ENCODE results near the gene RFXAP. TPM values are rescaled to one million over a fixed set of nuclear protein-coding genes. Genes with fewer than 3 reads are reported as not detected.

Gene RFXAP
- total and polyA plus RNA-seq, 2 donors (not counting 1 experiment from before 2014, with no cell fraction given) = 1.8 to 4.6 TPM

GRCh38 chr13:36829753-36830152 lies 10.7 kb downstream of the RFXAP start:
- Histone ChIP-seq H4K20me1 (ENCODE audit: control insufficient read depth, extremely low read depth, insufficient read depth, low read length) (no peaks in the 10 kb centered on the region), H3K4me1 (ENCODE audit: control insufficient read depth, extremely low read depth, insufficient read depth, low read length) (no peaks in the 10 kb centered on the region), H3K9me3 (ENCODE audit: control insufficient read depth, insufficient read depth, low read depth, low read length) (no peaks in the 10 kb centered on the region), H3K36me3 (ENCODE audit: control insufficient read depth, insufficient read depth, low read length) (no peaks in the 10 kb centered on the region), H2AFZ (ENCODE audit: low read length) (no peak overlapping the region), H3K9ac (ENCODE audit: insufficient read depth, low read length) (no peak overlapping the region), H3K4me2 (ENCODE audit: extremely low read depth, insufficient read depth, low read length) (no peak overlapping the region), H3K4me3 (replicated peaks in 1 of 4; ENCODE audit: control extremely low read depth in 1 of 4, insufficient read depth in 1 of 4, low read depth in 3 of 4, low read length in 4 of 4) (no peak overlapping the region), H3K27me3 (ENCODE audit: control insufficient read depth, insufficient read depth, low read length) (no peaks in the 10 kb centered on the region), H3K79me2 (ENCODE audit: control insufficient read depth, insufficient read depth, low read length) (no peaks in the 10 kb centered on the region), H3K27ac (ENCODE audit: insufficient read depth, low read length) (no peak overlapping the region)
- no peak for DNase-seq (ENCODE audit: low read depth in 2 of 2)
- TF ChIP-seq EZH2 (IDR thresholded peaks at IDR 0.05; ENCODE audit: low read length, missing control alignments) (no peak), CTCF (conservative IDR thresholded peaks at IDR 0.05 in 1 of 2, IDR thresholded peaks at IDR 0.05 in 1 of 2; ENCODE audit: low read depth in 1 of 2, low read length in 2 of 2) (no peak)

GRCh38 chr13:36831291-36831690 lies 12.3 kb downstream of the RFXAP start:
- H3K36me3 ChIP-seq (ENCODE audit: control insufficient read depth, insufficient read depth, low read length) = no peaks in the 10 kb centered on the region
- no peak overlapping the region for H3K27ac ChIP-seq (ENCODE audit: insufficient read depth, low read length)
- no peaks in the 10 kb centered on the region for H3K27me3 ChIP-seq (ENCODE audit: control insufficient read depth, insufficient read depth, low read length)
- no peaks in the 10 kb centered on the region for H3K4me1 ChIP-seq (ENCODE audit: control insufficient read depth, extremely low read depth, insufficient read depth, low read length)
- H2AFZ ChIP-seq (ENCODE audit: low read length) = no peak overlapping the region
- no peak overlapping the region for H3K4me2 ChIP-seq (ENCODE audit: extremely low read depth, insufficient read depth, low read length)
- no peak overlapping the region for H3K4me3 ChIP-seq (replicated peaks in 1 of 4; ENCODE audit: control extremely low read depth in 1 of 4, insufficient read depth in 1 of 4, low read depth in 3 of 4, low read length in 4 of 4)
- no peaks in the 10 kb centered on the region for H4K20me1 ChIP-seq (ENCODE audit: control insufficient read depth, extremely low read depth, insufficient read depth, low read length)
- H3K79me2 ChIP-seq (ENCODE audit: control insufficient read depth, insufficient read depth, low read length) = no peaks in the 10 kb centered on the region
- TF ChIP-seq EZH2 (IDR thresholded peaks at IDR 0.05; ENCODE audit: low read length, missing control alignments) = no peak
- TF ChIP-seq CTCF (conservative IDR thresholded peaks at IDR 0.05 in 1 of 2, IDR thresholded peaks at IDR 0.05 in 1 of 2; ENCODE audit: low read depth in 1 of 2, low read length in 2 of 2) = no peak
- no peaks in the 10 kb centered on the region for H3K9me3 ChIP-seq (ENCODE audit: control insufficient read depth, insufficient read depth, low read depth, low read length)
- DNase-seq (ENCODE audit: low read depth in 2 of 2) = no peak
- no peak overlapping the region for H3K9ac ChIP-seq (ENCODE audit: insufficient read depth, low read length)

GRCh38 chr13:36834299-36834698 lies 15.3 kb downstream of the RFXAP start:
- H3K4me3 ChIP-seq (replicated peaks in 1 of 4; ENCODE audit: control extremely low read depth in 1 of 4, insufficient read depth in 1 of 4, low read depth in 3 of 4, low read length in 4 of 4) = no peak overlapping the region
- H4K20me1 ChIP-seq (ENCODE audit: control insufficient read depth, extremely low read depth, insufficient read depth, low read length) = no peaks in the 10 kb centered on the region

More at GRCh38 chr13:36834299-36834698, 15.3 kb downstream of the RFXAP start:
- Histone ChIP-seq H2AFZ (ENCODE audit: low read length) (no peak overlapping the region), H3K4me1 (ENCODE audit: control insufficient read depth, extremely low read depth, insufficient read depth, low read length) (no peaks in the 10 kb centered on the region), H3K27ac (ENCODE audit: insufficient read depth, low read length) (no peak overlapping the region), H3K27me3 (ENCODE audit: control insufficient read depth, insufficient read depth, low read length) (no peaks in the 10 kb centered on the region), H3K79me2 (ENCODE audit: control insufficient read depth, insufficient read depth, low read length) (no peaks in the 10 kb centered on the region), H3K36me3 (ENCODE audit: control insufficient read depth, insufficient read depth, low read length) (no peaks in the 10 kb centered on the region), H3K9me3 (ENCODE audit: control insufficient read depth, insufficient read depth, low read depth, low read length) (no peaks in the 10 kb centered on the region), H3K4me2 (ENCODE audit: extremely low read depth, insufficient read depth, low read length) (no peak overlapping the region), H3K9ac (ENCODE audit: insufficient read depth, low read length) (no peak overlapping the region)
- TF ChIP-seq CTCF (conservative IDR thresholded peaks at IDR 0.05 in 1 of 2, IDR thresholded peaks at IDR 0.05 in 1 of 2; ENCODE audit: low read depth in 1 of 2, low read length in 2 of 2) = no peak
- no peak for TF ChIP-seq EZH2 (IDR thresholded peaks at IDR 0.05; ENCODE audit: low read length, missing control alignments)
- DNase-seq (ENCODE audit: low read depth in 2 of 2) = peak in 1 of 2 donors; percentile 26
